ENCODE results near the gene AP1M1.

Gene AP1M1

GRCh38 chr19:16295057-16295456, 97.3 kb downstream of the AP1M1 start:
- no peak overlapping the region for H3K4me3 Mint-ChIP-seq

More at GRCh38 chr19:16295057-16295456, 97.3 kb downstream of the AP1M1 start:
- H3K4me1 Mint-ChIP-seq = peaks cover 17% of the 10 kb centered on the region
- peaks cover 6% of the 10 kb centered on the region for H3K27me3 Mint-ChIP-seq (ENCODE audit: low read depth)
- H3K27ac Mint-ChIP-seq = peak overlapping the region; percentile 45 to 80 (median 80)
- H3K36me3 Mint-ChIP-seq (ENCODE audit: low read depth) = no peaks in the 10 kb centered on the region
- TF ChIP-seq CTCF (IDR thresholded peaks at IDR 0.05; ENCODE audit: unreplicated experiment in 3 of 3) = no peak
- H3K9me3 Mint-ChIP-seq = no peaks in the 10 kb centered on the region

All from nephron (organoid).